OCI-LY3 (cell line): ENCODE measurements around the gene C4BPB.

Experiments used
- CTCF ChIP-seq: fragments of 200-600, 300-600 bp; sonication (generic); IDR thresholded peaks from 2 replicates; pipeline ENCODE4 v1.5.1; 2014; ENCODE audit warnings: antibody characterized with exemption, low read length, low read depth
- EZH2phosphoT487 ChIP-seq: fragments of 200-600 bp; shearing (Covaris generic); IDR thresholded peaks from 2 replicates; pipeline ENCODE4 v1.6.1; 2018; ENCODE audit warnings: antibody characterized with exemption, mixed run types, low read depth

- TF ChIP-seq CTCF (no peak), EZH2phosphoT487 (no peak)
These were observed 28.8 kb upstream of the C4BPB start for GRCh38 chr1:207059881-207060280.
